GM19328 (cell line): ENCODE measurements around the gene ZNF618.

Source experiments
- ATAC-seq: cut with Tn5 transposase; IDR thresholded peaks from one replicate; pipeline ENCODE4 v1.9.1; 2021; ENCODE audit warnings: mild to moderate bottlenecking, moderate library complexity; ENCODE audit not compliant: unreplicated experiment

ZNF618 gene

GRCh38 chr9:113999256-114000062 lies 123.3 kb downstream of the ZNF618 start:
- ATAC-seq, result no peak

- no peak for ATAC-seq
Observed at GRCh38 chr9:114000063-114000454, 124.0 kb downstream of the ZNF618 start.

GRCh38 chr9:114000671-114001409 lies 124.7 kb downstream of the ZNF618 start:
- no peak for ATAC-seq

- no peak for ATAC-seq
Observed at GRCh38 chr9:114001410-114001685, 125.2 kb downstream of the ZNF618 start.

GRCh38 chr9:114001794-114002261 lies 125.7 kb downstream of the ZNF618 start:
- ATAC-seq, result no peak

- no peak for ATAC-seq
Observed at GRCh38 chr9:114002271-114002985, 126.3 kb downstream of the ZNF618 start.

GRCh38 chr9:114002986-114003350 lies 126.9 kb downstream of the ZNF618 start:
- no peak for ATAC-seq

- no peak for ATAC-seq
Observed at GRCh38 chr9:114003351-114003750, 127.2 kb downstream of the ZNF618 start.

- no peak for ATAC-seq
Observed at GRCh38 chr9:114003758-114004157, 127.6 kb downstream of the ZNF618 start.

GRCh38 chr9:114004221-114004716 lies 128.2 kb downstream of the ZNF618 start:
- ATAC-seq, result no peak

GRCh38 chr9:114005371-114006154 lies 129.5 kb downstream of the ZNF618 start:
- ATAC-seq, result no peak

- ATAC-seq, result no peak
Observed at GRCh38 chr9:114006155-114006550, 130.0 kb downstream of the ZNF618 start.

GRCh38 chr9:114006931-114007691 lies 131.0 kb downstream of the ZNF618 start:
- ATAC-seq, result no peak

GRCh38 chr9:114007991-114008666 lies 132.0 kb downstream of the ZNF618 start:
- no peak for ATAC-seq

GRCh38 chr9:114008667-114009410 lies 132.7 kb downstream of the ZNF618 start:
- ATAC-seq, result no peak

- no peak for ATAC-seq
Observed at GRCh38 chr9:114011313-114011712, 135.2 kb downstream of the ZNF618 start.

GRCh38 chr9:114012126-114012525 lies 136.0 kb downstream of the ZNF618 start:
- no peak for ATAC-seq

- ATAC-seq, result no peak
Observed at GRCh38 chr9:114014044-114014443, 137.9 kb downstream of the ZNF618 start.

- ATAC-seq, result no peak
Observed at GRCh38 chr9:114015607-114016006, 139.5 kb downstream of the ZNF618 start.
